Neural progenitor cell (in vitro differentiated cells): Measurements from ENCODE around the gene LARP1. TPM values are rescaled to one million over a fixed set of nuclear protein-coding genes. Genes with fewer than 3 reads are reported as not detected.

Experiments used
- DNase-seq: peaks from one replicate; pipeline ENCODE4 v3.0.0-alpha.2; 2016; ENCODE audit warnings: low spot score
- H2AFZ ChIP-seq: fragments of 200-600 bp; sonication (generic); replicated peaks from 2 replicates; pipeline ENCODE4 v1.6.1; 2016; ENCODE audit warnings: antibody characterized with exemption
- H3F3A ChIP-seq: fragments of 200-600 bp; sonication (generic); 2 replicates; pipeline ENCODE4 v1.6.1; 2016; ENCODE audit warnings: antibody characterized with exemption, low read depth
- H3K27ac ChIP-seq: fragments of 200-600 bp; sonication (generic); 2 replicates; pipeline ENCODE4 v1.5.1; 2016; ENCODE audit warnings: mild to moderate bottlenecking
- H3K27me3 ChIP-seq: fragments of 200-600 bp; sonication (generic); 2 replicates; pipeline ENCODE4 v1.6.1; 2016; ENCODE audit warnings: mild to moderate bottlenecking, moderate library complexity
- H3K36me3 ChIP-seq: fragments of 200-600 bp; sonication (generic); 2 replicates; pipeline ENCODE4 v1.5.1; 2016
- H3K4me1 ChIP-seq: fragments of 200-600 bp; sonication (generic); 2 replicates; pipeline ENCODE4 v1.6.1; 2016; ENCODE audit warnings: mixed run types
- H3K4me2 ChIP-seq: fragments of 200-600 bp; sonication (generic); 2 replicates; pipeline ENCODE4 v1.6.1; 2016
- H3K4me3 ChIP-seq: fragments of 200-600 bp; sonication (generic); 2 replicates; pipeline ENCODE4 v1.5.1; 2016
- H3K79me2 ChIP-seq: fragments of 200-600 bp; sonication (generic); 2 replicates; pipeline ENCODE4 v1.6.1; 2016; ENCODE audit warnings: low read depth
- H3K9ac ChIP-seq: fragments of 200-600 bp; sonication (generic); 2 replicates; pipeline ENCODE4 v1.6.1; 2016
- H3K9me3 ChIP-seq: fragments of 200-600 bp; sonication (generic); 2 replicates; pipeline ENCODE4 v1.5.1; 2016; ENCODE audit warnings: low read depth
- H4K20me1 ChIP-seq: fragments of 200-600 bp; sonication (generic); 2 replicates; pipeline ENCODE4 v1.6.1; 2016; ENCODE audit warnings: low read depth
- H3K27ac Mint-ChIP-seq: 3 replicates; pipeline ENCODE4 v1.8.0; 2021; ENCODE audit warnings: mixed read lengths
- H3K27me3 Mint-ChIP-seq: 2 replicates; pipeline ENCODE4 v1.8.0; 2022; ENCODE audit warnings: low read depth, mild to moderate bottlenecking, inconsistent platforms, moderate library complexity, mixed read lengths; ENCODE audit not compliant: insufficient read depth
- H3K36me3 Mint-ChIP-seq: 3 replicates; pipeline ENCODE4 v1.8.0; 2021; ENCODE audit warnings: mixed read lengths
- H3K4me1 Mint-ChIP-seq: 3 replicates; pipeline ENCODE4 v1.8.0; 2021; ENCODE audit warnings: mixed read lengths
- H3K4me3 Mint-ChIP-seq: 3 replicates; pipeline ENCODE4 v1.8.0; 2021; ENCODE audit warnings: mild to moderate bottlenecking, moderate library complexity, mixed read lengths
- H3K9me3 Mint-ChIP-seq: 3 replicates; pipeline ENCODE4 v1.8.0; 2020; ENCODE audit warnings: mixed read lengths
- CTCF ChIP-seq: fragments of 200-600 bp; sonication (generic); IDR thresholded peaks from 2 replicates; pipeline ENCODE4 v1.5.1; 2017; ENCODE audit warnings: antibody characterized with exemption, mild to moderate bottlenecking
- EZH2 ChIP-seq: fragments of 200-600 bp; sonication (generic); IDR thresholded peaks from 2 replicates; pipeline ENCODE4 v1.6.1; 2017; ENCODE audit warnings: antibody characterized with exemption, mild to moderate bottlenecking, moderate library complexity
- EZH2phosphoT487 ChIP-seq: fragments of 200-600 bp; sonication (generic); IDR thresholded peaks from 2 replicates; pipeline ENCODE4 v1.6.1; 2017; ENCODE audit warnings: antibody characterized with exemption
- total RNA-seq: library from RNA; depleted of rRNA; stranded (reverse); fragments of >200 nt; gene quantifications from 2 replicates; pipeline ENCODE4 v1.2.3, GENCODE V29; 2015; ENCODE audit warnings: low replicate concordance

The LARP1 gene
- total RNA-seq, 1 donor from 2014 or later = 53.8 TPM

DNA sequence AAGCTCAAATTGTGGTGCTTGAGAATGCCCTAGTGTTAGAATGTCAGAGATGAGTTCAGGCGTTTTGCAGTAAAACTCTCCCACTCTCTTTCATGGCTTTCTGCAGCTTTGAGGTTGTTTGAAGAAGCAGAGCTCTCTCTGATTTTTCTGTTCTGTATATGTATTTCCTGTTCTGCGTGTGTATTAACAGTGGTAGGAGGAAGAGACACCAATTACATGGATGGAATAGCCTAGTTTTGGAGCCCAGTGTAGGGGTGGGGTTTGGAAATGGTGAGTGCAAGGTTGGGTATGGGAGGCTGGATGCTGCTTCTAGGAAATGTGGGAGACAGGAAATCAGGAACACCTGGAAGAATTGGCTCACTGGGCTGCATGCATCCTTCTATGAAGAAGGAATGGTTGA is 12.4 kb downstream of the LARP1 start:
- H3K9me3 Mint-ChIP-seq = no peaks in the 10 kb centered on the region
- Histone ChIP-seq H4K20me1 (peaks cover 100% of the 10 kb centered on the region), H3K79me2 (peaks cover 100% of the 10 kb centered on the region), H3K27me3 (no peaks in the 10 kb centered on the region), H3K36me3 (no peaks in the 10 kb centered on the region), H3K27ac (no peak overlapping the region), H3F3A (peaks cover 24% of the 10 kb centered on the region), H3K9ac (no peak overlapping the region), H3K9me3 (no peaks in the 10 kb centered on the region), H3K4me1 (peaks cover 42% of the 10 kb centered on the region), H3K4me3 (no peak overlapping the region), H3K4me2 (no peak overlapping the region), H2AFZ (no peak overlapping the region)
- TF ChIP-seq EZH2phosphoT487 = no peak
- no peak for TF ChIP-seq EZH2
- H3K4me3 Mint-ChIP-seq = no peak overlapping the region
- peak overlapping the region; percentile 0 for H3K27ac Mint-ChIP-seq
- H3K36me3 Mint-ChIP-seq = no peaks in the 10 kb centered on the region
- H3K27me3 Mint-ChIP-seq = no peaks in the 10 kb centered on the region
- peaks cover 54% of the 10 kb centered on the region for H3K4me1 Mint-ChIP-seq
- no peak for DNase-seq

DNA sequence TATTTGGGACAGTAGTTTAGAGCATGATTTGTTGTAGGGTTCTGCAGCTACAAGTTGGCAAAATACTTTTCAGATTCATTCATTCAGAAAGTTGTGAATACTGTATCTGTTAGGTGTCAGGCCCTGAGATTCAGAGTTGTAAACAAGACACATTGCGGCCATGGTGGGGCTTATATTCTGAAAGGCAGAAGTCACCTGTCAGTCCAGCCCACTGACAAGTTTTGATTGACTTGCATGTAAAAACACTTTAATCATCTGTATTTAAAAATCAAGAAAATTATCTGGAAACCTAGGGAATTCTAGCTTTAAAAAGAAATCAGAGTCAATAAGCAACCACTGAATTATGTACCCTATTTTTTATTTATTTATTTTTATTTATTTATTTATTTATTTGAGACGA is 13.0 kb downstream of the LARP1 start:
- H3K9me3 ChIP-seq = no peaks in the 10 kb centered on the region
- Mint-ChIP-seq H3K27me3 (no peaks in the 10 kb centered on the region), H3K4me1 (peaks cover 57% of the 10 kb centered on the region), H3K36me3 (no peaks in the 10 kb centered on the region), H3K4me3 (no peak overlapping the region), H3K9me3 (no peaks in the 10 kb centered on the region), H3K27ac (no peak overlapping the region)
- no peak overlapping the region for H3K4me2 ChIP-seq
- no peak overlapping the region for H3K27ac ChIP-seq
- no peak overlapping the region for H2AFZ ChIP-seq
- peaks cover 42% of the 10 kb centered on the region for H3K4me1 ChIP-seq
- H3K79me2 ChIP-seq = peaks cover 100% of the 10 kb centered on the region
- no peak overlapping the region for H3K9ac ChIP-seq
- peaks cover 100% of the 10 kb centered on the region for H4K20me1 ChIP-seq
- H3K4me3 ChIP-seq = no peak overlapping the region
- DNase-seq = no peak
- H3K36me3 ChIP-seq = no peaks in the 10 kb centered on the region
- no peaks in the 10 kb centered on the region for H3K27me3 ChIP-seq
- H3F3A ChIP-seq = peaks cover 24% of the 10 kb centered on the region
- no peak for TF ChIP-seq CTCF
- no peak for TF ChIP-seq EZH2phosphoT487
- no peak for TF ChIP-seq EZH2

- Histone ChIP-seq H3K79me2 (peaks cover 100% of the 10 kb centered on the region), H3K9ac (no peak overlapping the region), H4K20me1 (peaks cover 100% of the 10 kb centered on the region), H3K9me3 (no peaks in the 10 kb centered on the region), H2AFZ (no peak overlapping the region), H3K36me3 (no peaks in the 10 kb centered on the region), H3K4me3 (no peak overlapping the region), H3F3A (peaks cover 27% of the 10 kb centered on the region), H3K27ac (no peak overlapping the region), H3K4me1 (peaks cover 53% of the 10 kb centered on the region), H3K27me3 (no peaks in the 10 kb centered on the region), H3K4me2 (no peak overlapping the region)
- Mint-ChIP-seq H3K36me3 (peaks cover 6% of the 10 kb centered on the region), H3K4me1 (peaks cover 67% of the 10 kb centered on the region), H3K4me3 (no peak overlapping the region), H3K27me3 (no peaks in the 10 kb centered on the region), H3K9me3 (no peaks in the 10 kb centered on the region), H3K27ac (no peak overlapping the region)
- TF ChIP-seq EZH2phosphoT487 (no peak), EZH2 (no peak)
- DNase-seq = no peak
Observed at GRCh38 chr5:154770111-154770510, 14.9 kb downstream of the LARP1 start.

GRCh38 chr5:154771383-154771901 is 16.3 kb downstream of the LARP1 start:
- H3K36me3 ChIP-seq = no peaks in the 10 kb centered on the region
- H3F3A ChIP-seq = peaks cover 28% of the 10 kb centered on the region
- Mint-ChIP-seq H3K4me3 (no peak overlapping the region), H3K27me3 (no peaks in the 10 kb centered on the region), H3K27ac (peak overlapping the region; percentile 86), H3K9me3 (no peaks in the 10 kb centered on the region), H3K36me3 (peaks cover 7% of the 10 kb centered on the region), H3K4me1 (peaks cover 63% of the 10 kb centered on the region)
- peak; percentile 58 for DNase-seq
- peak overlapping the region; percentile 75 for H3K27ac ChIP-seq
- no peak overlapping the region for H2AFZ ChIP-seq
- H3K9me3 ChIP-seq = no peaks in the 10 kb centered on the region
- no peak overlapping the region for H3K4me3 ChIP-seq
- peaks cover 100% of the 10 kb centered on the region for H4K20me1 ChIP-seq
- H3K27me3 ChIP-seq = no peaks in the 10 kb centered on the region
- H3K79me2 ChIP-seq = peaks cover 100% of the 10 kb centered on the region
- H3K4me2 ChIP-seq = peak overlapping the region; percentile 52
- no peak for TF ChIP-seq EZH2
- TF ChIP-seq CTCF = peak; percentile 26
- no peak overlapping the region for H3K9ac ChIP-seq
- peaks cover 53% of the 10 kb centered on the region for H3K4me1 ChIP-seq
